ENCODE measurements around the gene CEP164. TPM values are rescaled to one million over a fixed set of nuclear protein-coding genes. Genes with fewer than 3 reads are reported as not detected.

The CEP164 gene
- total and polyA plus RNA-seq, 9 of the 15 experiments (the other 6 are each of a cell fraction or from before 2014, with no cell fraction given) = 2.1 to 16.5 (median 10.4) TPM

DNA sequence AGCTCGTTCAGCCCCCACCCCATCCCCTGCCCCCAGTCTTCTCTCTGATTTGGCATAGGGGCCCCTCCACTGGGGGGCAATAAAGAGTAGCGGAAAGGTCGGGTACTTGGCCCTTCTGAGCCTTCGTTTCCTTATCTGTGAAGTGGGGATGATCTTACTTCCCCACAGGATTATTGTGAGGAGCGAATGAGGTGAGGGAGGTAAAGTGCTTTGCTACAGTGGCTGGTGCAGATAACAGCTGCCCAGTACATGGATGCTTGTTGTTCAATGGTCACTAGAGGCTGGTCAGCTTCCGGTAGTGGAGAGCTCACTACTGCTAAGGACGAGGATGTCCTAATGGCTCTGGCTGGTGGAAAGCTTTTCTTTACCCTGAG lies 101.2 kb downstream of the CEP164 start (continued):
- TF ChIP-seq ETV5 (CRISPR knock-in tag; IDR thresholded peaks at IDR 0.05; ENCODE audit: low read depth) (peak; percentile 51; the same call in 1 of the 2 replicates), CBFA2T3 (IDR thresholded peaks at IDR 0.05) (peak; percentile 77), KDM1A (IDR thresholded peaks at IDR 0.05) (peak; percentile 49 to 68; a peak in 3 of 4 replicates), MCM2 (IDR thresholded peaks at IDR 0.05; ENCODE audit: low read depth) (no peak), KLF10 (CRISPR knock-in tag; IDR thresholded peaks at IDR 0.05) (no peak), TCF3 (CRISPR knock-in tag; IDR thresholded peaks at IDR 0.05) (peak; percentile 74), TEAD4 (IDR thresholded peaks at IDR 0.05; ENCODE audit: low read length) (0 out of 2 replicates have a peak, but pooled peaks have one; percentile 21), TEAD4 (CRISPR knock-in tag; IDR thresholded peaks at IDR 0.05; ENCODE audit: borderline replicate concordance) (no peak), POLR3G (IDR thresholded peaks at IDR 0.05; ENCODE audit: extremely low read depth, insufficient read length, insufficient replicate concordance) (no peak), SOX6 (IDR thresholded peaks at IDR 0.05) (0 out of 2 replicates have a peak, but pooled peaks have one; percentile 20), ZNF134 (CRISPR knock-in tag; conservative IDR thresholded peaks at IDR 0.05) (no peak), TAL1 (IDR thresholded peaks at IDR 0.05) (peak; percentile 47; the same call in 1 of the 2 replicates), NCOR1 (IDR thresholded peaks at IDR 0.05) (0 out of 2 replicates have a peak, but pooled peaks have one; percentile 32), ZNF165 (CRISPR knock-in tag; IDR thresholded peaks at IDR 0.05; ENCODE audit: borderline replicate concordance) (no peak), ZNF431 (CRISPR knock-in tag; IDR thresholded peaks at IDR 0.05) (no peak), ARID1B (IDR thresholded peaks at IDR 0.05) (peak; percentile 62)
